SK-N-SH treated with all-trans-retinoic acid at 6 μM for 48 hours (cell line): ENCODE results near the gene IGHMBP2.
"Not testable (repeated sequence)": the region's sequence is repeated elsewhere in the genome, so short reads cannot be mapped to it uniquely, and the experiment has no call there.

Experiments used
- ATAC-seq: fragments of 200-7000 bp; cut with Tn5 transposase; 3 replicates; pipeline ENCODE4 v1.9.1; 2020; ENCODE audit warnings: mild to moderate bottlenecking, moderate library complexity
- ARNTL ChIP-seq: fragments of 450-650 bp; formaldehyde crosslinking; IDR thresholded peaks from 2 replicates; pipeline ENCODE4 v1.5.0; 2020; ENCODE audit warnings: low read depth, mild to moderate bottlenecking, moderate library complexity, borderline replicate concordance
- CSDC2 ChIP-seq: fragments of 250-450 bp; sonication (Bioruptor Pico); IDR thresholded peaks from 2 replicates; pipeline ENCODE4 v1.5.0; 2020; ENCODE audit warnings: mild to moderate bottlenecking, moderate library complexity
- ESRRG ChIP-seq: fragments of 250-450 bp; sonication (Bioruptor Pico); IDR thresholded peaks from 2 replicates; pipeline ENCODE4 v1.6.1; 2021; ENCODE audit warnings: mild to moderate bottlenecking
- ISL1 ChIP-seq: fragments of 250-450 bp; sonication (Bioruptor Pico); IDR thresholded peaks from 2 replicates; pipeline ENCODE4 v2.1.2; 2022; ENCODE audit warnings: mild to moderate bottlenecking, moderate library complexity
- PPARA ChIP-seq: fragments of 250-450 bp; sonication (Bioruptor Pico); IDR thresholded peaks from 2 replicates; pipeline ENCODE4 v1.5.0; 2020; ENCODE audit warnings: mild to moderate bottlenecking, borderline replicate concordance
- TCF4 ChIP-seq: fragments of 250-450 bp; sonication (Bioruptor Pico); IDR thresholded peaks from 2 replicates; pipeline ENCODE4 v1.8.0; 2021; ENCODE audit warnings: mild to moderate bottlenecking, moderate library complexity, borderline replicate concordance
- TOX ChIP-seq: fragments of 250-450 bp; sonication (Bioruptor Pico); IDR thresholded peaks from 2 replicates; pipeline ENCODE4 v1.8.0; 2021; ENCODE audit warnings: mild to moderate bottlenecking, moderate library complexity, borderline replicate concordance
- ZC3H10 ChIP-seq: fragments of 250-450 bp; sonication (Bioruptor Pico); IDR thresholded peaks from 2 replicates; pipeline ENCODE4 v1.5.1; 2021; ENCODE audit warnings: mild to moderate bottlenecking, moderate library complexity
- ZFP3 ChIP-seq: fragments of 250-450 bp; sonication (Bioruptor Pico); IDR thresholded peaks from 2 replicates; pipeline ENCODE4 v1.5.0; 2020; ENCODE audit warnings: mild to moderate bottlenecking, moderate library complexity
- ZNF565 ChIP-seq: fragments of 450-650 bp; formaldehyde crosslinking; conservative IDR thresholded peaks from 2 replicates; pipeline ENCODE4 v1.5.0; 2020; ENCODE audit warnings: low read depth, mild to moderate bottlenecking, moderate library complexity
- ZNF8 ChIP-seq: fragments of 450-650 bp; formaldehyde crosslinking; IDR thresholded peaks from 2 replicates; pipeline ENCODE4 v1.5.0; 2020; ENCODE audit warnings: mild to moderate bottlenecking, moderate library complexity
- TF ChIP-seq, protein P1 (sequence below): fragments of 250-450 bp; sonication (Bioruptor Pico); IDR thresholded peaks from 2 replicates; pipeline ENCODE4 v1.5.1; 2020; ENCODE audit warnings: low read depth, mild to moderate bottlenecking, moderate library complexity
- TF ChIP-seq, protein P2 (sequence below): fragments of 250-450 bp; sonication (Bioruptor Pico); IDR thresholded peaks from 2 replicates; pipeline ENCODE4 v1.8.0; 2021; ENCODE audit warnings: low read depth, mild to moderate bottlenecking, moderate library complexity, borderline replicate concordance
- TF ChIP-seq, protein P3 (sequence below): fragments of 250-450 bp; sonication (Bioruptor Pico); IDR thresholded peaks from 2 replicates; pipeline ENCODE4 v1.8.0; 2020; ENCODE audit warnings: mild to moderate bottlenecking, moderate library complexity, borderline replicate concordance
- TF ChIP-seq, protein P4 (sequence below): fragments of 250-450 bp; sonication (Bioruptor Pico); IDR thresholded peaks from 2 replicates; pipeline ENCODE4 v1.5.0; 2020; ENCODE audit warnings: mild to moderate bottlenecking, moderate library complexity
- TF ChIP-seq, protein P5 (sequence below): fragments of 250-450 bp; sonication (Bioruptor Pico); IDR thresholded peaks from 2 replicates; pipeline ENCODE4 v1.5.1; 2021; ENCODE audit warnings: mild to moderate bottlenecking, moderate library complexity

Gene IGHMBP2

DNA sequence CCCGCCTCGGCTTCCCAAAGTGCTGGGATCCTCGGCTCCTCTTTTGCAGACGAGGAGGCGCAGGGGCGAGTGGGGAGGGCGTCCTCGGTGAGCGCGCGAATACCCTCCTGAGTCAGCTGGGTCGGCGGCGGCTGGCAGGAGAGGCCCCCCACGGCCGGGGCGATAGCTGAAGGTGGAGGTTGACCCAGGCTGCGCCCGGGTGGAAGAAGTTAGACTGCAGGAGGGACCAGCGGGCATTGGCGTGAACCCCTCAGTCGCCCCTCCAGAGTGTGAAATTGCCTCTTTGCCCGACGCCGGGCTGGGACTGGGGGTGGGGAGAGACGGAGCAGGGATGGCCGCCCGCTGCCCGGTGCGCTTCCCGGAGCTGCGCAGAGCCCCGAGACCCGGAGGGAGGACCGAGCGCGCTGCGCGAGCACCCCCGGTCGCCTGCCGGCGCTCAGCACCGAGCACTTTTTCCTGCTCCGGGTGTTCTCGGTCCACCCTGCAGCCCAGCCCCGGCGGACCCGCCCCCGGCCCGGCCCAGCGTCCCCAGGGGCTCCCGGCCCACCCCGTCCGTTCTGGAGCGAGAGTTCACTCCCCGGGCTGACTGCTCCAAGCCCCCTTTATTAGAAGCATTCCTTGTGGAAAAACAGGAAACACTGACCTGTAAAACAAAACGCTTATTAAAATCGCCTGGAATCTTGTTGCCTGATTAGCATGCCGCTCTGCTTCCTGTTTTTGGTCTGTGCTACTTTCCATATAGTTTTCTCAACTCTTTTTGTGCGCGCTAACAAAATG is 48.3 kb upstream of the IGHMBP2 start:
- no peak for TF ChIP-seq ARNTL (CRISPR knock-in tag)
- TF ChIP-seq, protein P1, sequence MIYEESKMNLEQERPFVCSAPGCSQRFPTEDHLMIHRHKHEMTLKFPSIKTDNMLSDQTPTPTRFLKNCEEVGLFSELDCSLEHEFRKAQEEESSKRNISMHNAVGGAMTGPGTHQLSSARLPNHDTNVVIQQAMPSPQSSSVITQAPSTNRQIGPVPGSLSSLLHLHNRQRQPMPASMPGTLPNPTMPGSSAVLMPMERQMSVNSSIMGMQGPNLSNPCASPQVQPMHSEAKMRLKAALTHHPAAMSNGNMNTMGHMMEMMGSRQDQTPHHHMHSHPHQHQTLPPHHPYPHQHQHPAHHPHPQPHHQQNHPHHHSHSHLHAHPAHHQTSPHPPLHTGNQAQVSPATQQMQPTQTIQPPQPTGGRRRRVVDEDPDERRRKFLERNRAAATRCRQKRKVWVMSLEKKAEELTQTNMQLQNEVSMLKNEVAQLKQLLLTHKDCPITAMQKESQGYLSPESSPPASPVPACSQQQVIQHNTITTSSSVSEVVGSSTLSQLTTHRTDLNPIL, result no peak
- ATAC-seq, result peak; percentile 42

DNA sequence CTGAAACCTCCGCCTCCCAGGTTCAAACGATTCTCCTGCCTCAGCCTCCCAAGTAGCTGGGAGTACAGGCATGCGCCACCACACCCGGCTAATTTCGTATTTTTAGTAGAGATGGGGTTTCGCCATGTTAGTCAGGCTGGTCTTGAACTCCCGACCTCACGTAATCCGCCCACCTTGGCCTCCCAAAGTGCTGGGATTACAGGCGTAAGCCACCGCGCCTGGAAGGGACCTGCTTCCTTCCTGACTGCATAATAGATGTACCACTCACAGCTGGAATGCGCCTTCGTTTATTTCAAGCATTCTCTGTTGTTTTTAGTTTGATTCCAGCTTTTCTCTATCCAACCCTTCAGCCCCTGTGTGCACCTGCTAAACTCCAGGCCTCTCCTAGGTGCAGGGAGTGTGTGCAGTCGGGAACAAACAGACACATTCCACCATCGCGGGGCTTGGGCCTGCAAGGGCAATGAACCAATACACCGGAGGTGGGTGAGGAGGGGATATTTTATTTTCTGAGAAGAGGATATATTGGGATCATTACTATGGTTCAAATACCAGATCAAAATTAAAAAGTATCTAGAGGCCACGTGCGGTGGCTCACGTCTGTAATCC is 47.2 kb upstream of the IGHMBP2 start:
- not testable (repeated sequence) for ATAC-seq

DNA sequence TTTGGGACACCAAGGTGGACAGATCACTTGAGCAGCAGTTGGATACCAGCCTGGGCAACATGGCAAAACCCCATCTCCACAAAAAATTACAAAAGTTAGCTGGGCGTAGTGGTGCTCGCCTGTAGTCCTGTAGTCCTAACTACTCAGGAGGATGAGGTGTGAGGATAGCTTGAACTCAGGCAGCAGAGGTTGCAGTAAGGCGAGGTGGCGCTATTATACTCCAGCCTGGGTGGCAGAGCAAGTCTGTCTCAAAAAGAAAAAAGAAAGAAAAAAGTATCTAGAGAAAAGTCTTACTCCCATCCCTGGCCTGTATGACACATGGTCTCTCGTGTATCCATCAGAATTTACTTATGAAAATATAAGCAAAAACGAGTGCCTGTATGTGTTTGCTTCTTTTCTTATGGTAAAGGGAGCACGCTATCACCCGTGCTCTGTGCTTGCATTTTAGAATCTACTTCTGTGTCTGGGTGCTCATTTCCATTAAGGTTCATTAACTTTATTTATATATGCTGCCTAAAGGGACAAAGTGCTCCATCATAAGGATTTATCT is 46.6 kb upstream of the IGHMBP2 start:
- ATAC-seq, result peak; percentile 25; the same call in 2 of the 3 replicates
- TF ChIP-seq ZFP3 (no peak), ARNTL (CRISPR knock-in tag) (no peak), TCF4 (CRISPR knock-in tag) (no peak), ZNF8 (no peak), ZNF565 (no peak), PPARA (CRISPR knock-in tag) (no peak), ISL1 (CRISPR knock-in tag) (no peak), CSDC2 (CRISPR knock-in tag) (no peak), ZC3H10 (no peak), ESRRG (CRISPR knock-in tag) (no peak)
- TF ChIP-seq, protein P1, result no peak
- TF ChIP-seq, protein P2, sequence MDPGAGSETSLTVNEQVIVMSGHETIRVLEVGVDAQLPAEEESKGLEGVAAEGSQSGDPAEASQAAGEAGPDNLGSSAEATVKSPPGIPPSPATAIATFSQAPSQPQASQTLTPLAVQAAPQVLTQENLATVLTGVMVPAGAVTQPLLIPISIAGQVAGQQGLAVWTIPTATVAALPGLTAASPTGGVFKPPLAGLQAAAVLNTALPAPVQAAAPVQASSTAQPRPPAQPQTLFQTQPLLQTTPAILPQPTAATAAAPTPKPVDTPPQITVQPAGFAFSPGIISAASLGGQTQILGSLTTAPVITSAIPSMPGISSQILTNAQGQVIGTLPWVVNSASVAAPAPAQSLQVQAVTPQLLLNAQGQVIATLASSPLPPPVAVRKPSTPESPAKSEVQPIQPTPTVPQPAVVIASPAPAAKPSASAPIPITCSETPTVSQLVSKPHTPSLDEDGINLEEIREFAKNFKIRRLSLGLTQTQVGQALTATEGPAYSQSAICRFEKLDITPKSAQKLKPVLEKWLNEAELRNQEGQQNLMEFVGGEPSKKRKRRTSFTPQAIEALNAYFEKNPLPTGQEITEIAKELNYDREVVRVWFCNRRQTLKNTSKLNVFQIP (CRISPR knock-in tag), result no peak
- TF ChIP-seq, protein P3, sequence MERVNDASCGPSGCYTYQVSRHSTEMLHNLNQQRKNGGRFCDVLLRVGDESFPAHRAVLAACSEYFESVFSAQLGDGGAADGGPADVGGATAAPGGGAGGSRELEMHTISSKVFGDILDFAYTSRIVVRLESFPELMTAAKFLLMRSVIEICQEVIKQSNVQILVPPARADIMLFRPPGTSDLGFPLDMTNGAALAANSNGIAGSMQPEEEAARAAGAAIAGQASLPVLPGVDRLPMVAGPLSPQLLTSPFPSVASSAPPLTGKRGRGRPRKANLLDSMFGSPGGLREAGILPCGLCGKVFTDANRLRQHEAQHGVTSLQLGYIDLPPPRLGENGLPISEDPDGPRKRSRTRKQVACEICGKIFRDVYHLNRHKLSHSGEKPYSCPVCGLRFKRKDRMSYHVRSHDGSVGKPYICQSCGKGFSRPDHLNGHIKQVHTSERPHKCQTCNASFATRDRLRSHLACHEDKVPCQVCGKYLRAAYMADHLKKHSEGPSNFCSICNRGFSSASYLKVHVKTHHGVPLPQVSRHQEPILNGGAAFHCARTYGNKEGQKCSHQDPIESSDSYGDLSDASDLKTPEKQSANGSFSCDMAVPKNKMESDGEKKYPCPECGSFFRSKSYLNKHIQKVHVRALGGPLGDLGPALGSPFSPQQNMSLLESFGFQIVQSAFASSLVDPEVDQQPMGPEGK, result no peak
- TF ChIP-seq, all 23 proteins: peak for 0

DNA sequence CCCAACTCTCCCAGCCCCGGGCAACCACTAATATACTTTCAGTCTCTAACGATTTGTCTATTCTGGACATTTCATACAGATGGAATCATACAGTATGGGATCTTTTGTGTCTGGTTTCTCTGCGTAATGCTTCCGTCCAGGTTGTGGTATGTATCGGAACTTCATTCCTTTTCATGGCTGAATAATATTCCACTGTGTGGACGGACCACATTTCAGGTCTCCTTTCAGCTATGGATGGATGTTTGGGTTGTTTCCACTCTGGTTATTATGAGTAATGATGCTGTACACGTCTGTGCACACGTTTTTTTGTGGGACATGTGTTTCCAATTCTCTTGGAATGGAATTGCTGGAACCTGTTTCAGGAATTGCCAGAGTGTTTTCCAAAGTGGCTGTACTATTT is 44.6 kb upstream of the IGHMBP2 start:
- ATAC-seq, result no peak
- TF ChIP-seq TCF4 (CRISPR knock-in tag) (no peak), ZC3H10 (no peak), ZNF565 (no peak), ARNTL (CRISPR knock-in tag) (no peak), TOX (CRISPR knock-in tag) (no peak), ZFP3 (no peak)
- TF ChIP-seq, protein P1, result no peak
- TF ChIP-seq, protein P3, result no peak
- TF ChIP-seq, protein P4, sequence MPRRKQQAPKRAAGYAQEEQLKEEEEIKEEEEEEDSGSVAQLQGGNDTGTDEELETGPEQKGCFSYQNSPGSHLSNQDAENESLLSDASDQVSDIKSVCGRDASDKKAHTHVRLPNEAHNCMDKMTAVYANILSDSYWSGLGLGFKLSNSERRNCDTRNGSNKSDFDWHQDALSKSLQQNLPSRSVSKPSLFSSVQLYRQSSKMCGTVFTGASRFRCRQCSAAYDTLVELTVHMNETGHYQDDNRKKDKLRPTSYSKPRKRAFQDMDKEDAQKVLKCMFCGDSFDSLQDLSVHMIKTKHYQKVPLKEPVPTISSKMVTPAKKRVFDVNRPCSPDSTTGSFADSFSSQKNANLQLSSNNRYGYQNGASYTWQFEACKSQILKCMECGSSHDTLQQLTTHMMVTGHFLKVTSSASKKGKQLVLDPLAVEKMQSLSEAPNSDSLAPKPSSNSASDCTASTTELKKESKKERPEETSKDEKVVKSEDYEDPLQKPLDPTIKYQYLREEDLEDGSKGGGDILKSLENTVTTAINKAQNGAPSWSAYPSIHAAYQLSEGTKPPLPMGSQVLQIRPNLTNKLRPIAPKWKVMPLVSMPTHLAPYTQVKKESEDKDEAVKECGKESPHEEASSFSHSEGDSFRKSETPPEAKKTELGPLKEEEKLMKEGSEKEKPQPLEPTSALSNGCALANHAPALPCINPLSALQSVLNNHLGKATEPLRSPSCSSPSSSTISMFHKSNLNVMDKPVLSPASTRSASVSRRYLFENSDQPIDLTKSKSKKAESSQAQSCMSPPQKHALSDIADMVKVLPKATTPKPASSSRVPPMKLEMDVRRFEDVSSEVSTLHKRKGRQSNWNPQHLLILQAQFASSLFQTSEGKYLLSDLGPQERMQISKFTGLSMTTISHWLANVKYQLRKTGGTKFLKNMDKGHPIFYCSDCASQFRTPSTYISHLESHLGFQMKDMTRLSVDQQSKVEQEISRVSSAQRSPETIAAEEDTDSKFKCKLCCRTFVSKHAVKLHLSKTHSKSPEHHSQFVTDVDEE (CRISPR knock-in tag), result no peak
- TF ChIP-seq, protein P2 (CRISPR knock-in tag), result no peak
- TF ChIP-seq, protein P5, sequence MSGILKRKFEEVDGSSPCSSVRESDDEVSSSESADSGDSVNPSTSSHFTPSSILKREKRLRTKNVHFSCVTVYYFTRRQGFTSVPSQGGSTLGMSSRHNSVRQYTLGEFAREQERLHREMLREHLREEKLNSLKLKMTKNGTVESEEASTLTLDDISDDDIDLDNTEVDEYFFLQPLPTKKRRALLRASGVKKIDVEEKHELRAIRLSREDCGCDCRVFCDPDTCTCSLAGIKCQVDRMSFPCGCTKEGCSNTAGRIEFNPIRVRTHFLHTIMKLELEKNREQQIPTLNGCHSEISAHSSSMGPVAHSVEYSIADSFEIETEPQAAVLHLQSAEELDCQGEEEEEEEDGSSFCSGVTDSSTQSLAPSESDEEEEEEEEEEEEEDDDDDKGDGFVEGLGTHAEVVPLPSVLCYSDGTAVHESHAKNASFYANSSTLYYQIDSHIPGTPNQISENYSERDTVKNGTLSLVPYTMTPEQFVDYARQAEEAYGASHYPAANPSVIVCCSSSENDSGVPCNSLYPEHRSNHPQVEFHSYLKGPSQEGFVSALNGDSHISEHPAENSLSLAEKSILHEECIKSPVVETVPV (CRISPR knock-in tag), result no peak
